ENCODE data around the gene E2F7.
"Not testable (repeated sequence)": the region's sequence is repeated elsewhere in the genome, so short reads cannot be mapped to it uniquely, and the experiment has no call there.

Gene E2F7

GRCh38 chr12:77065361-77066204 is at the start of gene E2F7:
E2F7 (minus strand) TSS chr12:77065569; CDS start chr12:77064635, 934 bp downstream.
- peak; percentile 93 for DNase-seq (ENCODE audit: low spot score)

- no peak for DNase-seq (ENCODE audit: low spot score)
Observed at GRCh38 chr12:77113971-77114370, 48.6 kb upstream of the E2F7 start.

- no peak for DNase-seq (ENCODE audit: low spot score)
Observed at GRCh38 chr12:77108707-77109106, 43.3 kb upstream of the E2F7 start.

- no peak for DNase-seq (ENCODE audit: low spot score)
Observed at GRCh38 chr12:77107121-77107520, 41.8 kb upstream of the E2F7 start.

- no peak for DNase-seq (ENCODE audit: low spot score)
Observed at GRCh38 chr12:77104792-77105191, 39.4 kb upstream of the E2F7 start.

GRCh38 chr12:77104286-77104685 is 38.9 kb upstream of the E2F7 start:
- DNase-seq (ENCODE audit: low spot score): no peak

GRCh38 chr12:77102691-77103090 is 37.3 kb upstream of the E2F7 start:
- peak; percentile 39 for DNase-seq (ENCODE audit: low spot score)

- no peak for DNase-seq (ENCODE audit: low spot score)
Observed at GRCh38 chr12:77102123-77102522, 36.8 kb upstream of the E2F7 start.

- DNase-seq (ENCODE audit: low spot score): no peak
Observed at GRCh38 chr12:77099799-77100198, 34.4 kb upstream of the E2F7 start.

GRCh38 chr12:77097846-77098245 is 32.5 kb upstream of the E2F7 start:
- no peak for DNase-seq (ENCODE audit: low spot score)

- not testable (repeated sequence) for DNase-seq (ENCODE audit: low spot score)
Observed at GRCh38 chr12:77092227-77092626, 26.9 kb upstream of the E2F7 start.

- peak; percentile 35 for DNase-seq (ENCODE audit: low spot score)
Observed at GRCh38 chr12:77089686-77090220, 24.4 kb upstream of the E2F7 start.

GRCh38 chr12:77087427-77087826 is 22.1 kb upstream of the E2F7 start:
- DNase-seq (ENCODE audit: low spot score): no peak

GRCh38 chr12:77082021-77082420 is 16.7 kb upstream of the E2F7 start:
- no peak for DNase-seq (ENCODE audit: low spot score)

- no peak for DNase-seq (ENCODE audit: low spot score)
Observed at GRCh38 chr12:77079631-77080030, 14.3 kb upstream of the E2F7 start.

GRCh38 chr12:77078231-77078630 is 12.9 kb upstream of the E2F7 start:
- DNase-seq (ENCODE audit: low spot score): no peak

- no peak for DNase-seq (ENCODE audit: low spot score)
Observed at GRCh38 chr12:77076886-77077285, 11.5 kb upstream of the E2F7 start.

- not testable (repeated sequence) for DNase-seq (ENCODE audit: low spot score)
Observed at GRCh38 chr12:77073894-77074293, 8.5 kb upstream of the E2F7 start.

- DNase-seq (ENCODE audit: low spot score): no peak
Observed at GRCh38 chr12:77072833-77073495, 7.6 kb upstream of the E2F7 start.

- no peak for DNase-seq (ENCODE audit: low spot score)
Observed at GRCh38 chr12:77070800-77071449, 5.6 kb upstream of the E2F7 start.

- DNase-seq (ENCODE audit: low spot score): no peak
Observed at GRCh38 chr12:77070382-77070781, 5.0 kb upstream of the E2F7 start.

GRCh38 chr12:77064896-77065360 is 441 bp downstream of the E2F7 start:
- no peak for DNase-seq (ENCODE audit: low spot score)

Measured in COLO829 (cell line).